Smooth muscle cell of trachea (primary cell): ENCODE results near the gene TBC1D2B. TPM values are rescaled to one million over a fixed set of nuclear protein-coding genes. Genes with fewer than 3 reads are reported as not detected.

ENCODE experiments used
- total RNA-seq: library from RNA; depleted of rRNA; stranded (reverse); fragments of >200 nt; gene quantifications from 2 replicates; pipeline ENCODE4 v1.2.1, GENCODE V29; 2014

TBC1D2B gene
- total RNA-seq = 50.8 and 98.1 TPM in 2 replicates

DNA sequence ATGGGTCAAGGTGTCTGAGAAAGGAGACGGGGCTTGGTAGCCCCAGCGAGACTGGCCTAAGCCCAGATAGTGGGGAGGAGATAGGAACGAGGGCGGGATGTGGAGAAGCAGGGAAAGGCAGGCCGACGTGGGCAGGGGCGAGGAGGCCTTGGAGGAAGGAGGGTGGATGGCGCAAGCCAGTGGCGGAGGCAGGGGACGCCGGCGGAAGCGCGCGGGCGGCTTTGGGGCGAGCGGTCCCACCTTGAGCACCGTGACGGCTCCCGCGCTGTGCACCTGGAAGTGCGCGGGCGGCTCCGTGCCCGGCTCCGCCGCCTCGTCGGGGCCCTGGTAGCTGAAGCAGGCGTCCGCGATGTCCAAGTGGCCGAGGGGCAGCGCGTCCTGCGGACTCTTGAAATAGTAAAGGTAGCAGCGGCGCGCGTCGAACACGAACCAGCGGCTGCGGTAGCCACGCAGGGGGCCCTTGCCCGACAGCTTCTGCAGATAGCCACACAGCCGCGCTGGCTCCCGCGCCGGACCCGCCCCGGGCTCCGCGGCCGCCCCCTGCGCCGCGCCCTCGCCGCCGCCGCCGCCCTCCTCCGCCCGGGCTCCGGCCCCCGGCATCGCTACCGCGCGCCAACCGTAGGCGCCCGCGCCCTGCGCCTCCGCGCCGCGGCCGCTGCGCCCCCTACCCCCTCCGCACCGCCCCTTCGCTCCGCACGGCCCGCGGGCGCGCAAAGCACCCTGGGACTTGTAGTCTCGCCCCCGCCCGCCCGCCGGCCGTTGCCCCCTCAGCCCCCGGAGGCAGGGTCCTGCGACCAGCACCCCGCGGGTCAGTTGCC, at the start of gene TBC1D2B:
TSS of gene TBC1D2B (minus strand) at position 659 of the 818 bp plus-strand sequence. CDS start at position 600, 59 bp downstream.

DNA sequence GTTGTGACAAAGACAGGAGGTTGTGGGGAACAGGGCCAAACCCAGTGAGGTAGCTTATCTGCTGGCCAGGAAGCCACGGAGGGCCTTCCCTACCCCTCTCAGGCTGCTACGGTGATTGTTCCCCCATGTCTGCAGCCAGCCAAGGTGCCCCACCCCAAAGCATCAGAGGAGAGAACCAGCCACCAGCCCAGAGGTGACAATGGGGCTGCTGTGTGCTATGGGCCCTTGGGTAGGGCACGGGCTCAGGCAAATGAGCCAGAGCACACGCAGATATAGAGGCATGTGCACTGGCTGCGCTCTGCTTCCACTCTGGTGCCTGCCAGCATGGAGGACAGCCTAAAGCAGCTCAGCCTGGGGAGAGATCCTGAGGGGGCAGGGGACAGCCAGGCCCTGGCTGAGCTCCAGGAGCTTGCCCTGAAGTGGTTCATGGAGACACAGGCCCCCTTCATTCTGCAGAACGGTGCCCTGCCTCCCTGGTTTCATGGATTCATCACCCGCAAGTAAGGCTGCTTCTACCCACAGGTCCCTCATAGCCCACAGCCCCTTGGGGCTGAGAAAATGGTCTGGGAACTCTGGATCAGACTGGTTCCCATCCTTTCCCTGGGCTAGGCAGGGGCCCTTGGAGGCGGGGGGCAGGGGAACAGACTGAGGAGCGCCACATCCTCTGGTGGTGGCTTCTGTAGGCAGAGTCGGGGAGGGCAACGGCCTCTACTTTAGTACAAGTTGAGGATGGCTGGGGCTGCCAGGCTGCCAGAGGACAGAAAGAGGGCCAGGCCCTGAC, 14.9 kb upstream of the TBC1D2B start, which contains the start of gene SH2D7:
TSS of gene SH2D7 (plus strand) at position 301 of the 781 bp plus-strand sequence. CDS start at position 325, 24 bp downstream.

Other genes with a start within 250 kb of the TBC1D2B start
- gene SH2D7, start 14.8 kb upstream of the TBC1D2B start, total RNA-seq = under 0.01 TPM in 1 of 2 replicates, not detected in the other
- gene CIB2, start 53.7 kb upstream of the TBC1D2B start, total RNA-seq = 1.3 and 2.3 TPM in 2 replicates
- gene IDH3A, start 71.7 kb upstream of the TBC1D2B start, total RNA-seq = 22.7 and 37.8 TPM in 2 replicates
- gene ACSBG1, start 156.9 kb upstream of the TBC1D2B start, total RNA-seq = under 0.01 TPM in 1 of 2 replicates, not detected in the other
- gene DNAJA4, start 186.9 kb upstream of the TBC1D2B start, total RNA-seq = 3.1 and 3.6 TPM in 2 replicates
- 54.9 and 105 TPM in 2 replicates for gene SKIC8, start 221.9 kb upstream of the TBC1D2B start, total RNA-seq